OCI-LY7 (cell line): ENCODE data around the gene ZNF808. TPM values are rescaled to one million over a fixed set of nuclear protein-coding genes. Genes with fewer than 3 reads are reported as not detected.
"Not testable (repeated sequence)": the region's sequence is repeated elsewhere in the genome, so short reads cannot be mapped to it uniquely, and the experiment has no call there.

Experiments
- Bru-seq: library from RNA; stranded (reverse); fragments of 400-500 nt; gene quantifications from one replicate; lab custom pipeline; 2021; lab: Mats Ljungman, UMichigan
- BruChase-seq, 2 experiments: library from RNA; stranded (reverse); fragments of 400-500 nt; gene quantifications; one replicate each; lab custom pipeline; 2021; lab: Mats Ljungman, UMichigan
- BruUV-seq: library from RNA; stranded (reverse); fragments of 400-500 nt; replicated peaks from 2 replicates; lab custom pipeline; 2021; lab: Mats Ljungman, UMichigan
- CTCF ChIA-PET: fragments of 300-600 bp; sonication (Branson Sonifier 250); formaldehyde crosslinking; loops from one replicate; lab custom pipeline; 2022; ENCODE audit warnings: antibody characterized with exemption; ENCODE audit not compliant: unreplicated experiment; lab: Charles Lee
- POLR2A ChIA-PET: fragments of 300-600 bp; sonication (Branson Sonifier 250); formaldehyde crosslinking; loops from one replicate; lab custom pipeline; 2022; ENCODE audit warnings: antibody characterized with exemption; lab: Charles Lee
- DNase-seq: peaks from one replicate; pipeline ENCODE4 v3.0.0-alpha.2; 2015; ENCODE audit warnings: low spot score
- H2AFZ ChIP-seq: fragments of 200-600 bp; sonication (generic), shearing (Covaris generic); 2 replicates; pipeline ENCODE4 v1.6.1; 2014; ENCODE audit warnings: mild to moderate bottlenecking, antibody characterized with exemption, low read length, moderate library complexity
- H3K27ac ChIP-seq: fragments of 200-600 bp; sonication (generic); 2 replicates; pipeline ENCODE4 v1.5.1; 2014; ENCODE audit warnings: mixed run types, low read depth, mild to moderate bottlenecking, moderate library complexity, low read length, inconsistent platforms; ENCODE audit not compliant: poor library complexity, severe bottlenecking
- H3K36me3 ChIP-seq: fragments of 200-600 bp; sonication (generic); 2 replicates; pipeline ENCODE4 v1.6.1; 2014; ENCODE audit warnings: mild to moderate bottlenecking, antibody characterized with exemption, low read length, moderate library complexity, mixed read lengths; ENCODE audit not compliant: insufficient read depth
- H3K4me1 ChIP-seq: fragments of 200-600 bp; sonication (generic); 2 replicates; pipeline ENCODE4 v1.5.1; 2014; ENCODE audit warnings: mild to moderate bottlenecking, low read length; ENCODE audit not compliant: insufficient read depth, poor library complexity, severe bottlenecking
- H3K4me2 ChIP-seq: fragments of 200-600 bp; sonication (generic); 2 replicates; pipeline ENCODE4 v1.6.1; 2014; ENCODE audit warnings: mild to moderate bottlenecking, low read length
- H3K4me3 ChIP-seq: fragments of 200-600 bp; sonication (generic); 2 replicates; pipeline ENCODE4 v1.5.1; 2014; ENCODE audit warnings: mild to moderate bottlenecking, low read depth, low read length; ENCODE audit not compliant: poor library complexity, severe bottlenecking
- H3K79me2 ChIP-seq: fragments of 200-600 bp; sonication (generic); 2 replicates; pipeline ENCODE4 v1.6.1; 2016; ENCODE audit warnings: low read depth, mild to moderate bottlenecking, low read length, moderate library complexity, mixed read lengths; ENCODE audit not compliant: insufficient read depth
- H3K9me2 ChIP-seq: fragments of 200-600 bp; sonication (generic); 2 replicates; pipeline ENCODE4 v1.6.1; 2016; ENCODE audit warnings: mild to moderate bottlenecking, low read length, mixed read lengths; ENCODE audit not compliant: insufficient read depth
- H3K9me3 ChIP-seq: fragments of 200-600 bp; sonication (generic); 2 replicates; pipeline ENCODE4 v1.6.1; 2014; ENCODE audit warnings: mild to moderate bottlenecking, mixed run types, low read length, mixed read lengths
- H4K20me1 ChIP-seq: fragments of 200-600 bp; sonication (generic); 2 replicates; pipeline ENCODE4 v1.6.1; 2014; ENCODE audit warnings: mild to moderate bottlenecking, antibody characterized with exemption, low read length, moderate library complexity, mixed read lengths; ENCODE audit not compliant: insufficient read depth
- CTCF ChIP-seq: fragments of 200-600 bp; sonication (generic); conservative IDR thresholded peaks from 2 replicates; pipeline ENCODE4 v1.5.1; 2014; ENCODE audit warnings: mild to moderate bottlenecking, antibody characterized with exemption, low read length, moderate library complexity, mixed read lengths
- EZH2phosphoT487 ChIP-seq: fragments of 200-600 bp; sonication (generic); IDR thresholded peaks from 2 replicates; pipeline ENCODE4 v1.6.1; 2018; ENCODE audit warnings: low read depth, borderline replicate concordance, mild to moderate bottlenecking, mixed run types, antibody characterized with exemption, low read length, moderate library complexity, mixed read lengths
- intact Hi-C: fragments of 100-400 bp; cut with micrococcal nuclease; formaldehyde crosslinking; loops from one replicate; pipeline ENCODE4 v1.10.0; 2022; ENCODE audit not compliant: unreplicated experiment
- long read RNA-seq: library from polyadenylated mRNA; stranded (forward); transcript quantifications from one replicate; pipeline ENCODE4 v2.0.0, GENCODE V29; 2022
- total RNA-seq, 2 experiments: library from RNA; depleted of rRNA in 1 of 2; stranded (reverse); fragments of >200 nt in 1 of 2; shearing (Covaris generic) in 1 of 2; gene quantifications; 2 replicates each; pipeline ENCODE4 v1.2.3, GENCODE V29; 2014 to 2022

The ZNF808 gene
- total RNA-seq (2014; rRNA removed; shearing (Covaris generic)) (26.9 and 46.6 TPM in 2 replicates), total RNA-seq (2022) (29.2 and 33.7 TPM in 2 replicates), Bru-seq, nascent RNA (percentile 72 among the genes with signal in this experiment), BruChase-seq, experiment 1, labeled RNA remaining after a 6-hour chase (percentile 73 among the genes with signal in this experiment), BruChase-seq, experiment 2, labeled RNA remaining after a 2-hour chase (percentile 83 among the genes with signal in this experiment)
- long read RNA-seq, partial matches to known transcripts: 4 of 20 reads
- long read RNA-seq, other reads (novel, unspliced or antisense): 12 of 20 reads

GRCh38 chr19:52527134-52527955, at the start of gene ZNF808:
Gene ZNF808, plus strand, starts transcription at chr19:52527668. Its CDS starts 15,617 bp downstream, at chr19:52543285.
- Histone ChIP-seq H3K79me2 (peaks cover 41% of the 10 kb centered on the region), H3K27ac (peak within 1 kb of the TSS; percentile 56), H3K4me2 (peak within 1 kb of the TSS; percentile 99), H3K9me3 (no peaks in the 10 kb centered on the region), H3K9me2 (no peaks in the 10 kb centered on the region), H2AFZ (peak within 1 kb of the TSS; percentile 72), H3K4me3 (peak within 1 kb of the TSS; percentile 99), H4K20me1 (no peaks in the 10 kb centered on the region), H3K4me1 (peaks cover 19% of the 10 kb centered on the region), H3K36me3 (peaks cover 18% of the 10 kb centered on the region)
- ChIA-PET CTCF (interaction anchor here (0.6 kb wide), 1 partner anchor 631 kb away, joined by 3 read pairs; no protein-coding TSS in a partner anchor), POLR2A (no interaction called here)
- TSS peak; percentile 85 for BruUV-seq
- TF ChIP-seq EZH2phosphoT487 (no peak), CTCF (peak; percentile 56)
- DNase-seq: peak; percentile 93
- intact Hi-C loops: no loop called here

GRCh38 chr19:52484111-52484743, 43.2 kb upstream of the ZNF808 start:
- H3K36me3 ChIP-seq, H3K79me2 ChIP-seq, BruUV-seq, H3K9me2 ChIP-seq, H3K4me3 ChIP-seq, H3K27ac ChIP-seq, H3K9me3 ChIP-seq, DNase-seq, H3K4me2 ChIP-seq, POLR2A ChIA-PET, H3K4me1 ChIP-seq, H2AFZ ChIP-seq, CTCF ChIA-PET, H4K20me1 ChIP-seq, intact Hi-C loops: not testable (repeated sequence)

GRCh38 chr19:52485064-52485463, 42.4 kb upstream of the ZNF808 start:
- POLR2A ChIA-PET, DNase-seq, BruUV-seq, H3K4me1 ChIP-seq, H3K9me2 ChIP-seq, H3K79me2 ChIP-seq, H3K9me3 ChIP-seq, H3K4me3 ChIP-seq, H2AFZ ChIP-seq, H3K4me2 ChIP-seq, CTCF ChIA-PET, H4K20me1 ChIP-seq, H3K27ac ChIP-seq, intact Hi-C loops, H3K36me3 ChIP-seq: not testable (repeated sequence)

- intact Hi-C loops, H3K27ac ChIP-seq, H3K4me3 ChIP-seq, H3K36me3 ChIP-seq, CTCF ChIA-PET, H3K4me2 ChIP-seq, H4K20me1 ChIP-seq, H3K9me3 ChIP-seq, DNase-seq, H2AFZ ChIP-seq, BruUV-seq, H3K4me1 ChIP-seq, POLR2A ChIA-PET, H3K9me2 ChIP-seq, H3K79me2 ChIP-seq: not testable (repeated sequence)
Observed at GRCh38 chr19:52485561-52486240, 41.8 kb upstream of the ZNF808 start.
